ENCODE results near the gene SUPT6H. TPM values are rescaled to one million over a fixed set of nuclear protein-coding genes. Genes with fewer than 3 reads are reported as not detected.

Gene SUPT6H
- polyA plus RNA-seq, 1 of the 3 experiments (the other 2 are of a cell fraction) = 26.9 TPM

- H3F3A ChIP-seq (replicated peaks; ENCODE audit: insufficient read depth) = peaks cover 21% of the 10 kb centered on the region
- H3K9me3 ChIP-seq = no peaks in the 10 kb centered on the region
- H3K9ac ChIP-seq = no peak overlapping the region
- CTCF ChIA-PET = interaction anchor here (0.8 to 20.4 kb wide), 6 partner anchors 8 to 213 kb away, joined by 3 to 612 read pairs (median 3); partner anchors contain the start of genes NEK8, RPL23A and TLCD1
- POLR2A ChIA-PET = no interaction called here
- no peaks in the 10 kb centered on the region for H3K36me3 ChIP-seq (replicated peaks in 1 of 2; ENCODE audit: control insufficient read depth in 1 of 2, insufficient read depth in 2 of 2, low read length in 1 of 2)
- no peak overlapping the region for H2AFZ ChIP-seq (ENCODE audit: low read depth)
- H3K79me2 ChIP-seq (ENCODE audit: insufficient read depth) = peaks cover 22% of the 10 kb centered on the region
- H3K4me3 ChIP-seq (ENCODE audit: low read depth in 2 of 2, low read length in 1 of 2) = no peak overlapping the region
- H3K9me2 ChIP-seq = no peaks in the 10 kb centered on the region
- peaks cover 8 to 22% of the 10 kb centered on the region in 2 experiments; a peak in 3 of 4 replicates for H3K4me1 ChIP-seq (ENCODE audit: control insufficient read depth in 1 of 2, insufficient read depth in 2 of 2, low read depth in 1 of 2, low read length in 1 of 2)
- H3K4me2 ChIP-seq = no peak overlapping the region
- H3K27ac ChIP-seq (ENCODE audit: low read depth in 2 of 2, low read length in 1 of 2) = no peak overlapping the region; a peak in 1 of 4 replicates
- peaks cover 14% of the 10 kb centered on the region for H4K20me1 ChIP-seq (ENCODE audit: insufficient read depth)
- no peak for TF ChIP-seq CHD2 (IDR thresholded peaks at IDR 0.05; ENCODE audit: low read length, partially characterized antibody)
- TF ChIP-seq MAX (IDR thresholded peaks at IDR 0.05; ENCODE audit: low read depth) = no peak
- no peak for TF ChIP-seq ZBTB33 (IDR thresholded peaks at IDR 0.05; ENCODE audit: borderline replicate concordance, low read depth)
- TF ChIP-seq, protein P1, sequence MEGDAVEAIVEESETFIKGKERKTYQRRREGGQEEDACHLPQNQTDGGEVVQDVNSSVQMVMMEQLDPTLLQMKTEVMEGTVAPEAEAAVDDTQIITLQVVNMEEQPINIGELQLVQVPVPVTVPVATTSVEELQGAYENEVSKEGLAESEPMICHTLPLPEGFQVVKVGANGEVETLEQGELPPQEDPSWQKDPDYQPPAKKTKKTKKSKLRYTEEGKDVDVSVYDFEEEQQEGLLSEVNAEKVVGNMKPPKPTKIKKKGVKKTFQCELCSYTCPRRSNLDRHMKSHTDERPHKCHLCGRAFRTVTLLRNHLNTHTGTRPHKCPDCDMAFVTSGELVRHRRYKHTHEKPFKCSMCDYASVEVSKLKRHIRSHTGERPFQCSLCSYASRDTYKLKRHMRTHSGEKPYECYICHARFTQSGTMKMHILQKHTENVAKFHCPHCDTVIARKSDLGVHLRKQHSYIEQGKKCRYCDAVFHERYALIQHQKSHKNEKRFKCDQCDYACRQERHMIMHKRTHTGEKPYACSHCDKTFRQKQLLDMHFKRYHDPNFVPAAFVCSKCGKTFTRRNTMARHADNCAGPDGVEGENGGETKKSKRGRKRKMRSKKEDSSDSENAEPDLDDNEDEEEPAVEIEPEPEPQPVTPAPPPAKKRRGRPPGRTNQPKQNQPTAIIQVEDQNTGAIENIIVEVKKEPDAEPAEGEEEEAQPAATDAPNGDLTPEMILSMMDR (IDR thresholded peaks at IDR 0.05) = no peak
- no peak for TF ChIP-seq EP300 (IDR thresholded peaks at IDR 0.05; ENCODE audit: borderline replicate concordance in 1 of 2, low read depth in 1 of 2, low read length in 1 of 2)
- TF ChIP-seq RXRA (IDR thresholded peaks at IDR 0.05; ENCODE audit: borderline replicate concordance, low read depth) = no peak
- no peak for TF ChIP-seq POLR2AphosphoS5 (IDR thresholded peaks at IDR 0.05; ENCODE audit: low read depth, low read length)
- no peak for TF ChIP-seq GABPA (IDR thresholded peaks at IDR 0.05; ENCODE audit: low read depth)
- TF ChIP-seq RAD21 (IDR thresholded peaks at IDR 0.05; ENCODE audit: low read length) = no peak
- no peak for TF ChIP-seq TCF12 (IDR thresholded peaks at IDR 0.05)
- TF ChIP-seq RCOR1 (IDR thresholded peaks at IDR 0.05; ENCODE audit: low read length) = no peak
- no peak for TF ChIP-seq USF1 (IDR thresholded peaks at IDR 0.05; ENCODE audit: borderline replicate concordance, low read depth)
- TF ChIP-seq USF2 (IDR thresholded peaks at IDR 0.05; ENCODE audit: borderline replicate concordance, low read depth, low read length) = no peak
- no peak for TF ChIP-seq SMC3 (IDR thresholded peaks at IDR 0.05; ENCODE audit: low read depth, low read length)
- no peak for TF ChIP-seq SIN3A (IDR thresholded peaks at IDR 0.05; ENCODE audit: borderline replicate concordance, low read depth, low read length)
- TF ChIP-seq MEF2A (IDR thresholded peaks at IDR 0.05; ENCODE audit: borderline replicate concordance, low read depth) = no peak
- DNase-seq = no peak
- WGBS (ENCODE audit: low lambda C conversion rate) = 88% methylated on average over 5 of the region's 10 CpGs
- no peaks in the 10 kb centered on the region for H3K27me3 ChIP-seq (ENCODE audit: insufficient read depth)
Measured at GRCh38 chr17:28740406-28741357, 78.7 kb downstream of the SUPT6H start.
